Right lung (tissue), 5 donors: Measurements from ENCODE around the gene PPM1A. TPM values are rescaled to one million over a fixed set of nuclear protein-coding genes. Genes with fewer than 3 reads are reported as not detected.

Experiments used
- DNase-seq, 2 donors: peaks; one replicate each; pipeline ENCODE4 v3.0.0-alpha.2; 2013
- polyA plus RNA-seq, 5 donors: library from polyadenylated mRNA; unstranded; fragments of 120-200 nt; gene quantifications; one replicate each; pipeline versions ENCODE4 v1.2.1 to v1.2.3, GENCODE V29; 2013; ENCODE audit warnings: inconsistent platforms in 1 of 5, low replicate concordance in 1 of 5; ENCODE audit not compliant: insufficient read length in 5 of 5, insufficient read depth in 1 of 5

Gene PPM1A
- polyA plus RNA-seq, 5 donors = 43.0 to 61.6 (median 56.7) TPM

- peak in 1 of 2 donors; percentile 7 for DNase-seq
Observed at GRCh38 chr14:60222820-60223219, 26.2 kb upstream of the PPM1A start.

DNA sequence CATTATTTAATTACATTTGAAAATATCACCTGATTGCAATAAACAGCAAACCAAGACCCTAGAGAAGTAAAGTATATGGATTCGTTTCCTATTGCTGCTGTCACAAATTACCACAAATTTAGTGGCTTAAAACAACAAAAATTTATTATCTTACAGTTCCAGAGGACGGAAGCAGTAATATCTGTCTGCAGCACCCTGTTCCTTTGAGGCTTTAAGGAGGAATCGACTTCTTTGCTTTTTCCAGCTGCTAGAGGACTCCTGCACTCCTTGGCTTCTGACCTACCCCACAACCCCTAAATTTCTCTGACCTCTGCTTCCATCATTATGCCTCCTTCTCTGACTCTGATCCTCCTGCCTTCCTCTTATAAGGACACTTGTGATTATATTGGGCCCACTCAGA is 23.8 kb upstream of the PPM1A start:
- DNase-seq = no peak

- no peak for DNase-seq
Observed at GRCh38 chr14:60226298-60226697, 22.7 kb upstream of the PPM1A start.

DNA sequence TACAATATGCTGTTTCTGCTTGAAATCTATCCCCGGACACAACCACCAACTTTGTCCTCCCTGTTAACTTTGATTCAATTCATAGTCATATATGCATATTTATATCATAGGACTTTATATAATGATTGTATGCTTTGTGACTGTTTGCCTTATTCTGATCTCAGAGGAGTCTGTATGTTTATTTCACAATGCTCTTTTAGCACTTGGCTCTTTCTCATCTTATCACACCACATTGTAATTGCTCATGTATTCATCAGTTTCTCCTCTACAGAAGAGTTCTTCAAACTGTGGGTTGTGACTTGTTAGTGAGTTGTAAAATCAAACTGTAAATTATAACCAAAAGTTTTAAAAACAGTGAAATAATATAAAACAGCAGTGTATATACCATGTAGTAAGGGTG is 21.7 kb upstream of the PPM1A start:
- peak in 1 of 2 donors; percentile 28 for DNase-seq

GRCh38 chr14:60229614-60230013 is 19.4 kb upstream of the PPM1A start:
- DNase-seq = no peak

DNA sequence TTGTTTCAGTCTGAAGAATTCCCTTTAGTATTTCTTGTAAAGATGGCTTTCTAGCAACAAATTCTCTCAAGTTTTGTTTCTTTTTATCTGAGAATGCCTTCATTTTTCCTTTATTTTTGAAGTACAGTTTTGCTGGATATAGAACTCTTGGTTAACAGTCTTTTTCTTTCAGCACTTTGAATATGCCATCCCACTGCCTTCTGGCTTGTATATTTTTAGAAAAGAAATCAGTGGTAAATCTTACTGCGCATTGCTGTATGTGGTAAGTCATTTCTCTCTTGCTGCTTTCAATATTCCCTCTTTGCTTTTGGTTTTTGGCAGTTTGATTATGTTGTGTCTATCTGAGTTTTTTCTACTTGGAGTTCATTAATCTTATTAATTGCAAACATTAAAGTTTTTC is 16.8 kb upstream of the PPM1A start:
- no peak for DNase-seq

GRCh38 chr14:60233251-60233650 is 15.8 kb upstream of the PPM1A start:
- no peak for DNase-seq

DNA sequence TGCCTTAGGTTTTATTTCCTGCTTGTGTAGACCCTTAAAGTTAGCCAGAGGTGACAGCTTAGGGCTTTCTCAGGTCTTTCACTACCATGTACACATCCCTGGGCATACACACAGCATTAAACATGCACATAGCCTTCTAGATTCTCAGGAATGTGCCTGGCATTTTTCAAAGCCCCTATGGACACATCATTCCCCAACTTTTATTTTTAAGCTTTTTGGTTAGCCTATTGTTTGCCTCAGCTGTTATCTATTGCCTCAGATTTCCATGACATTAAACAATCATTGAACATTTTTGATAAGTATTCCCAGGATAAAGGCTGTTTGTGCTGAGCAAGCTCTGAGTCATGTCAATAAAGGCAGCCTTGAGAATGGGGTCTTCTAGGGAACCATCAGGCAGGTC is 15.1 kb upstream of the PPM1A start:
- no peak for DNase-seq

DNA sequence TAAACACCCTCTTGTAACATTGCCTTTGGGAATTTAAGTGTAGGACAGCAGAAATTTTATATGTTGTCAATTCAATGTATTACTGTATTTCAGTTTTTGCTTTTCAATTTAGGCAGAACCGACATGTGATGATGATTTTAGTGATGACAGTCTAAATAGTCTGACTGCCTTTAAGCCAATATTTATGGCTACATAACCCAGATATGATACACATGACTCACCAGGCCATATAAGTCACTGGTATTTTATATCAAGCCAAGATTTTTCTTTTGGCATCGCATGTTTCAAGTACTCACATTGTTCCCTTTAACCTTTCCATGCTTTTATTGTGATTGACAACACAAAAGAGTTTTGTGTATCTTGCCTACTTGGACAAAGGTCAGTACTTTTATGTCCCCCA is 13.6 kb upstream of the PPM1A start:
- no peak for DNase-seq

DNA sequence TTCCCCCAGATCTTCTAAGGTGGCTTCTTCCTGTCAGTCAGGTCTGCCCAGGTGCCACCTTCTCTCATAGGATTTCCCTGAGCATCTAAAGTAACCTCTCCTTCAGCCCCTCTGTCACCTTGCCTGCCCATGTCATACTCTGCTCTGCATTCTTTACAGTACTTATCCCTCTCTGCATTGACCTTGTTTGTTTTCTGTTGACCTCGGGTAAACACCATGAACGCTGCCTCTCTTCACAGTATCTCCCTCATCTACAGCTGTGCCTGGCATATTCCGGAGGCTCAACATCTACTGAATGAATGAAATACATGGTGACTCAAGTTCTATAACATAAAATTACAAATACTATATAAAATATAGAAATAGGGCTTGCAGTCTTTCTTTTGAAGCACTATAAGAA is 10.1 kb upstream of the PPM1A start:
- no peak for DNase-seq

DNA sequence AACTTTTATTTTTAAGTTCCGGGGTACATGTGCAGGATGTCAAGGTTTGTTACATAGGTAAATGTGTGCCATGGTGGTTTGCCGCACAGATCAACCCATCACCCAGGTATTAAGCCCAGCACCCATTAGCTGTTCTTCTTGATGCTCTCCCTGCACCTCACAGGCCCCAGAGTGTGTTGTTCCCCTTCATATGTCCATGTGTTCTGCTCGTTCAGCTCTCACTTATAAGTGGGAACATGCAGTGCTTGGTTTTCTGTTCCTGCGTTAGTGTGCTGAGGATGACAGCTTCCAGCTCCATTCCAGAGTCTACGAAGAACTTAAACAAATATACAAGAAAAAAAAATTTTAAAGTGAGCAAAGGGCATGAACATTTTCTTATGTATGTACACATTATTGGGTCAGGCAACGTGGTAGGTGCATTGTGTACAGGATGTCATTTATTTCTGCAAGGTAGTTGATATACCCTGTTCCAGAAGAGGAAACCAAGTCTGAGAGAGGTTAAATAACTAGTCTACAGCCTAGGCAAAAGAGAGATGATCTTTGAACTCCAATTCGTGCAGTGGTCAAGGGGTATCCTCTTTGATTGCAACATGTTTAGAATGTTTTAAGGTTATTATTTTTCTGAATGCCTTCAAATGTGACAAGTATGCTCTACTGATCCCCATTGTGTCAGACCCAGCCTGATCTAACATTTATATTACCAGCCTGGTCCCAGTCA is 8.7 kb upstream of the PPM1A start:
- no peak for DNase-seq

GRCh38 chr14:60241091-60241490 is 7.9 kb upstream of the PPM1A start:
- DNase-seq = no peak

GRCh38 chr14:60242429-60242828 is 6.6 kb upstream of the PPM1A start:
- DNase-seq = no peak

DNA sequence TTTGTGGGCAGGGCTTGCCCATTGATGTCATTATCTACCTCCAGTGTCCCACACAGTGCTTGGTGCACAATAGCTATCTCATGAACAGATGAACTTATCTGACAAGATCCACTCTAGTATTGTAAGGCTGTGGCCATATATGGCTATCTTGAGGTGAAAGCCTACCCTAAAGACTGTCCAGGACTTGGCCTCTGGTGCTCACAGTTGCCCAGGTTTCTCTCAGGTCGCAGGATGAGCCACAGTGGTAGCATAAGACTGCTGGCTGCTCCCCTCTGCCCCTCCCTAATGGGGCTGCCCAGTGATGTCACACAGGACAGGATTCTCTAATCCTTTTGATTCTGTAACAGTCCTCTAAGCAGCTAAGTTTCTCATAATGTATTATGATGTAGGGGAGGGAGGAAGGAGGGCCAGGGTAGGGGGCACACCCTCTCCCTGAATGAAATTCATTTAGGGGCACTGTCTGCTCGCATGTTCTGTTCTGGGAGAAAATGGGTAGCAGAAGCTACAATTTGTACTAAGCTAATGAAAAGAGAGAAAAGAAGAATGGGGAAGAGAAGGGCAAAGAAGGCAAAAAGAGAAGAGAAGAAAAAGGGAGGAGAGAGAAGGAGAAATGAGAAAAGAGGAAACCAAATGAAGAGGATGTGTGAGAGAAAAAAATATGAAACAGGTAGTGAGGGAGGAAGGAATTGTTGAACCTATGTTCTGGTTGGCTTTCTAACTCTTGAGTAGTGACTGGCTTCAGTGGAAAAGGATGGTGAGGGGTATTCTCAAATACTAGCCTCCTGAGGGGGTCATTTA is 3.4 kb upstream of the PPM1A start:
- DNase-seq = no peak

DNA sequence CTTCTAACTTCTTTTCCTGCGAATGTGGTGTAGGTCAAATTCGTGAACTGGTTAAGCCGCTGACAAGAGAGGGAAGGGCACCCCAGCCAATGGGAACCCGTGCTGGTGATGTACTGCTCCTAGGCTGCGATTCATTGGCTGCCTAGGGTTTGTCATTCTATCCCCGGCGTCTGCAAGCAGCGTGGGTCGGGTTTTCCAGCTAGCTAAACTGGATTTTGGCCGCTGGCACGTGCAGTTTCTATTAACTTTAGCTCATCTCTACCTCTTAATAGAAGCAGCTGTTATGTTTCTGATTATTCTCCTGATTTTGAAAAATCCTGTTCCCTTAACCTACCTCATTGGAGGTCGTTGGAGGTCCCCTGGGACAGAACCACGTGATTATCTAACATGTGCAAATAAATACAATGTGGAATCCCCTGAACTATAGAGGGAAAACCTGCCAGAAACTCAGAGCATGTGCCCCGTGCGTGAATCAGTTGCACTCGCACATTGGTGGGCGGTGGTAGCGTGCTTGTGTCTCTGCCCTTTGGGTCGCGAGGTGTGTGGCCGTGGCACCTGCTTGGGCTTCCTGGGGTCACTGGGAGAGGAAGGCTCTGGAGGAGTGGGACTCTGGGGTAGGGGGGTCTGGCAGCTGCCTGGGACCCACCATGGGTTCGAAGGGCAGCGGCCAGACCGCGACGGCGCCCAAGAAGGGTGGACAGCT is 876 bp upstream of the PPM1A start:
- peak; percentile 91 to 94 for DNase-seq

DNA sequence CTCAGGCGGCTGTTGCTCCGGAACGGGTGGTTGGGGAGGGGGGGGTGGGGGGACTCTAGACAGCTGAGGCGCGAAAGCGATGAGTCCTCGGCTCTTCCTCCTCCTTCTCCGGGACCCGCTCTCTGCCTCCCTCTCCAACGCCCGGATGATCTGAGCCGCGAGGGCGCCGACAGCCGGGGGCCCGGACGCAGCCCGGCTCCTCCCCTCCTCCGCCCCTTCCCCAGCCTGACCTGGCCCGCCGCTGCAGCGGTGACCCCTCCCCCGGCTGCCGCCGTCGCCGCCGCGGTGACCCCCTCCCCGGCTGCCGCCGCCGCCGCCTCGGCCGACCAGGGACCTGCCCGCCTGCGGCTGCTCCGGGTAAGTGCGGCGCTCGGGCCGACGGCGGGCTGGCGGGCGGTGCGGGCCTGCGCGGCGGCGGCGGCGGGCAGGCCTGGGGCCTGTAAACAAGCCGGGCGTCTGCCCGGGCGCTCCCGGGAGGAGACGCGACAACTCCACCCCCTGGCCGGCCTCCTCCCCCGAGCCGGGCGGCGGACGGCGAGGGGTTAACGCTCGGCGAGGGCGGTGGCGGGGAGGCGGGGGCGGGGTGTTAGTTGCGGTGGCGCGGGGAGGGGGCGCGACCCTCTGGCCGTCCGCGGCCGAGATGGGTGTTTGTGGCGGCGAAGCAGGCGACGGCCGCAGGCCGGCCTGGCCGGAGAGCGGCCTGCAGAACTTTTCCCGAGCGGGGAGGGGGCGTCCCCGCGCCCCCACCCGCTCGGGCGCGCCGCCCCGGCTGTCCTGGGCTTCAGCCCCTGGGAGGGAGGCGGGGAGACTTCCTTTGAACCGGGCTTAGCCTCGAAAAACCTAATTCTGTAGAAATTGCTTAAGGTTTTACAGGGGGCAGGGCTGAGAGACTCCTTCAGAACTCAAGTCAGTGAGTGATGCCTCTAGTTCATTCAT is 568 bp downstream of the PPM1A start:
- peak; percentile 73 to 79 for DNase-seq

DNA sequence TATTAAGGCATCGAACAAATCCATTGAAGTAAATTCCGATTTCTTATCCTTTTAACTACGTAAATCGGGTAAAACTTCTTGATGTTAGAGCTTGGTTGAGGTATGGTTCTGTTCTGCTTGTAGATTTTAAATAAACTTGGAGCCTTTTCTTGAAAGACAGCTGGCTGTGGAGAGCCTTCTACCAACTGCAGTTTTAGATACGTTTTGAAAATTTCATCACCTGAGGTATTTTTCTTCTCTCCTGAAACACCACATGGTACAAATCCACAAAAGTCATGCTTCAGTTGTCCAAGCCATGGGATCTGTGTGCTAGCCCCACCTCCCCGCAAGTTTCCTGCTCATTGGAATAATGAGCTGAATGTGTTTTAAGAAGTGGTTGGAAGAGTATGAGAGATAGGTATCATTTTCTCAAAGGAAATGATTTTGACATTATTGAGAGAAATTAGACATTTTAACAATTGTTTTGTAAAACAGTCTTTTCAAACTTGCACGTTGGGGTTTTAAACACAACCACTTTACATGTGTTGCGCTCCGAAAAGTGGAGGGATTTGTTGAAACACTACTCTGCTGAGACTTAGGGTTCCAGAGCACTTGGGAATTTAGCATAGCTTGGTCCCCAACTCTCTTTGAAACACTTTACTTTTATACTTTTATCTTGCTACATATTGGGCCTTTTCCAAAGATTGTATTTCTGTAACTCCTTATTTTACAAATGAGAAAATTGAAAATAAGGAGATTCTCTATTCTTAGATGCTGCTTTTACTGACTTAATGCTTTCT is 1.4 kb downstream of the PPM1A start:
- no peak for DNase-seq

- DNase-seq = no peak
Observed at GRCh38 chr14:60251877-60252276, 2.9 kb downstream of the PPM1A start.

DNA sequence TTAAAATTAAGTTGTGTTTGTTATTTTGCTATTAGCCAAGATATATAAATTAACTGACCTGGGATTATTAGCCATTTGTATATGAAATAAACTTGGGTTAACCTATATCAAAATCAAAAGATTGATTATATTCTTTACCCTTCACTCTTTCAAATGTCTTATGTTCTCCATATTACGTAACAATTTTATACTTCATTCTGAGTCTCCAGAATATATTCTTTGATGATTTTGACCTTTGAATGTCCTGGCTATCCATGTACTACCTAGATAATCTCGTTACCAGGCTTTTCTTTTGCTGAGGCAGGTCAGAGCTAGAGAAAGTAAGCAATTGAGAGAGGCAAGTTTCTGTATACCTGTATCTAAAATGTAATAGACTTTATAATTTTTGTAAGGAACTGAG is 3.6 kb downstream of the PPM1A start:
- DNase-seq = no peak

DNA sequence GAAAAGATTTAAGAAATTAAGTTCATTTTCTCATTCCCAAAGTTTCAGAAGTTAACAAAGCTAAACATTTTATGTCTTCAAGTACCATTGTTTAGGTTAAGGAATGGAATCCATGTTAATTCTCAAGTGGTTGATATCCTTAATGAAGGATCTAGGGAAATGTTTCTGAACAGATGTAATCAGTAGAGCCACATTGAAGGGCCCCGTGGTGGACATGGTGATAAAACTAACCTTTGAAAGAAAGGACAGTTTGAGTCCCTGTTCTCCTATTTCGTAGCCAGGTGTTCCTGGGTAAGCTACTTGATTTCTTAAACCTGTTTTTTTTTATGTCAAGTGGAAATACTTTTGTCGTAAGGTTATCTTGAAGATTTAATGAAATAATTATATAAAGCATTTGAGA is 4.6 kb downstream of the PPM1A start:
- DNase-seq = no peak

DNA sequence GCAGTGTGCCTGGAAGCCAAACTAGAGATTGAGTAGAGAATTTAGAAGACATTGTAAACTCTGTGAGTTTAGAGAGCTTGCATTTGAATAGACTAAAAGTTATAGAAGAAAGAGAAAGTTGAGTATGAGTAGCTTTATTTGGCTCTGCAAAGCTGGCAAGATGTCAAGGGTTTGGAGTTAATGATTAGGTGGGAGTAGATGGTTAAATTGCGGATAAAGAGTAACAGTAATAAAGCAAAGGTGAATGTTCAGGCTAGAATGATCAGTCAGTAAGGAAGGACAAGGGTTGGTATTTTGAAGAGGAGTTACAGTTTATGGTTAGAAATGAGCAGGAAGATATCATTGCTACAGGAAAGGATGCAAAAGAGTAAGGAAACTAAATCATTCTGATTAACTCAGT is 5.2 kb downstream of the PPM1A start:
- DNase-seq = no peak
